KG1 (cell line): ENCODE results near the gene EOGT.

ENCODE experiments used
- DNase-seq: peaks from one replicate; lab custom pipeline; 2025; lab: John Stamatoyannopoulos, UW

The EOGT gene

GRCh38 chr3:69009559-69010410 is 3.7 kb downstream of the EOGT start:
- no peak for DNase-seq

GRCh38 chr3:69008980-69009379 is 4.5 kb downstream of the EOGT start:
- DNase-seq: no peak

- no peak for DNase-seq
Observed at GRCh38 chr3:69005791-69006482, 7.5 kb downstream of the EOGT start.

GRCh38 chr3:69005071-69005790 is 8.3 kb downstream of the EOGT start:
- no peak for DNase-seq

GRCh38 chr3:69004138-69004537 is 9.3 kb downstream of the EOGT start:
- no peak for DNase-seq

- no peak for DNase-seq
Observed at GRCh38 chr3:68999605-69000004, 13.9 kb downstream of the EOGT start.

- no peak for DNase-seq
Observed at GRCh38 chr3:68999158-68999557, 14.3 kb downstream of the EOGT start.

GRCh38 chr3:68997887-68998286 is 15.6 kb downstream of the EOGT start:
- DNase-seq: no peak

- DNase-seq: no peak
Observed at GRCh38 chr3:68996356-68996995, 17.0 kb downstream of the EOGT start.

- DNase-seq: no peak
Observed at GRCh38 chr3:68988740-68989139, 24.7 kb downstream of the EOGT start.

- no peak for DNase-seq
Observed at GRCh38 chr3:68987322-68987721, 26.2 kb downstream of the EOGT start.

- no peak for DNase-seq
Observed at GRCh38 chr3:68986496-68987208, 26.8 kb downstream of the EOGT start.

GRCh38 chr3:68985146-68985790 is 28.2 kb downstream of the EOGT start:
- DNase-seq: no peak

- no peak for DNase-seq
Observed at GRCh38 chr3:68984011-68984530, 29.4 kb downstream of the EOGT start.

- no peak for DNase-seq
Observed at GRCh38 chr3:68977486-68978167, 35.9 kb downstream of the EOGT start.

GRCh38 chr3:68974711-68975110 is 38.8 kb downstream of the EOGT start:
- no peak for DNase-seq

- DNase-seq: no peak
Observed at GRCh38 chr3:68973639-68974038, 39.8 kb downstream of the EOGT start.

GRCh38 chr3:68972358-68972979 is 41.0 kb downstream of the EOGT start:
- DNase-seq: peak; percentile 25

GRCh38 chr3:68964694-68965093 is 48.8 kb downstream of the EOGT start:
- no peak for DNase-seq

- no peak for DNase-seq
Observed at GRCh38 chr3:68963891-68964290, 49.6 kb downstream of the EOGT start.
